Activated naive CD4-positive, alpha-beta T cell treated with anti-CD3 and anti-CD28 coated beads, Interleukin-2, amount 50 U/mL, for 24 hours (primary cell): Measurements from ENCODE around the gene XRN2.

Source experiments
- H3K27ac Mint-ChIP-seq: one replicate; pipeline ENCODE4 v1.8.0; 2021; ENCODE audit warnings: mild to moderate bottlenecking, mixed read lengths
- H3K27me3 Mint-ChIP-seq: one replicate; pipeline ENCODE4 v1.8.0; 2021; ENCODE audit warnings: mixed read lengths
- H3K36me3 Mint-ChIP-seq: one replicate; pipeline ENCODE4 v1.8.0; 2021; ENCODE audit warnings: mixed read lengths
- H3K4me1 Mint-ChIP-seq: one replicate; pipeline ENCODE4 v1.8.0; 2021; ENCODE audit warnings: mixed read lengths
- H3K4me3 Mint-ChIP-seq: one replicate; pipeline ENCODE4 v1.8.0; 2021; ENCODE audit warnings: mild to moderate bottlenecking, mixed read lengths
- H3K9me3 Mint-ChIP-seq: one replicate; pipeline ENCODE4 v1.8.0; 2021; ENCODE audit warnings: mixed read lengths

The XRN2 gene

GRCh38 chr20:21286775-21287174 lies 16.4 kb upstream of the XRN2 start:
- Mint-ChIP-seq H3K4me1 (no peaks in the 10 kb centered on the region), H3K36me3 (peaks cover 4% of the 10 kb centered on the region), H3K27ac (no peak overlapping the region), H3K27me3 (peaks cover 20% of the 10 kb centered on the region), H3K9me3 (peaks cover 5% of the 10 kb centered on the region), H3K4me3 (no peak overlapping the region)

- H3K4me3 Mint-ChIP-seq = no peak overlapping the region
- no peaks in the 10 kb centered on the region for H3K4me1 Mint-ChIP-seq
- peaks cover 16% of the 10 kb centered on the region for H3K27me3 Mint-ChIP-seq
- H3K27ac Mint-ChIP-seq = no peak overlapping the region
- peaks cover 4% of the 10 kb centered on the region for H3K36me3 Mint-ChIP-seq
- peaks cover 5% of the 10 kb centered on the region for H3K9me3 Mint-ChIP-seq
Observed at GRCh38 chr20:21288587-21289370, 14.4 kb upstream of the XRN2 start.

GRCh38 chr20:21289651-21290050 lies 13.5 kb upstream of the XRN2 start:
- Mint-ChIP-seq H3K27me3 (peaks cover 12% of the 10 kb centered on the region), H3K36me3 (peaks cover 4% of the 10 kb centered on the region), H3K4me3 (no peak overlapping the region), H3K27ac (no peak overlapping the region), H3K9me3 (peaks cover 5% of the 10 kb centered on the region), H3K4me1 (no peaks in the 10 kb centered on the region)

- Mint-ChIP-seq H3K27me3 (peaks cover 6% of the 10 kb centered on the region), H3K4me1 (no peaks in the 10 kb centered on the region), H3K4me3 (no peak overlapping the region), H3K27ac (no peak overlapping the region), H3K9me3 (peaks cover 5% of the 10 kb centered on the region), H3K36me3 (peaks cover 3% of the 10 kb centered on the region)
Observed at GRCh38 chr20:21291026-21291425, 12.1 kb upstream of the XRN2 start.

- Mint-ChIP-seq H3K36me3 (no peaks in the 10 kb centered on the region), H3K27ac (no peak overlapping the region), H3K27me3 (no peaks in the 10 kb centered on the region), H3K4me1 (no peaks in the 10 kb centered on the region), H3K9me3 (no peaks in the 10 kb centered on the region), H3K4me3 (no peak overlapping the region)
Observed at GRCh38 chr20:21294755-21295154, 8.4 kb upstream of the XRN2 start.

- H3K4me1 Mint-ChIP-seq = peaks cover 17% of the 10 kb centered on the region
- H3K36me3 Mint-ChIP-seq = peaks cover 12% of the 10 kb centered on the region
- no peaks in the 10 kb centered on the region for H3K27me3 Mint-ChIP-seq
- H3K27ac Mint-ChIP-seq = peak overlapping the region; percentile 77
- peak overlapping the region; percentile 96 for H3K4me3 Mint-ChIP-seq
- no peaks in the 10 kb centered on the region for H3K9me3 Mint-ChIP-seq
Observed at GRCh38 chr20:21301940-21302663, 1.0 kb upstream of the XRN2 start.

- Mint-ChIP-seq H3K4me1 (peaks cover 17% of the 10 kb centered on the region), H3K4me3 (peak overlapping the region; percentile 96), H3K27me3 (no peaks in the 10 kb centered on the region), H3K36me3 (peaks cover 12% of the 10 kb centered on the region), H3K9me3 (no peaks in the 10 kb centered on the region), H3K27ac (peak overlapping the region; percentile 77)
Observed at GRCh38 chr20:21302664-21303060, 469 bp upstream of the XRN2 start.

- peak overlapping the region; percentile 96 for H3K4me3 Mint-ChIP-seq
- H3K9me3 Mint-ChIP-seq = no peaks in the 10 kb centered on the region
- H3K36me3 Mint-ChIP-seq = peaks cover 20% of the 10 kb centered on the region
- no peaks in the 10 kb centered on the region for H3K27me3 Mint-ChIP-seq
- H3K27ac Mint-ChIP-seq = peak overlapping the region; percentile 96
- H3K4me1 Mint-ChIP-seq = peaks cover 28% of the 10 kb centered on the region
Observed at GRCh38 chr20:21303872-21304586, 898 bp downstream of the XRN2 start.

GRCh38 chr20:21308340-21308739 lies 5.2 kb downstream of the XRN2 start:
- peaks cover 29% of the 10 kb centered on the region for H3K36me3 Mint-ChIP-seq

GRCh38 chr20:21309678-21310467 lies 6.7 kb downstream of the XRN2 start:
- Mint-ChIP-seq H3K4me3 (peak overlapping the region; percentile 85), H3K9me3 (no peaks in the 10 kb centered on the region), H3K36me3 (peaks cover 20% of the 10 kb centered on the region), H3K27ac (peak overlapping the region; percentile 75), H3K27me3 (no peaks in the 10 kb centered on the region), H3K4me1 (peaks cover 70% of the 10 kb centered on the region)

More at GRCh38 chr20:21308340-21308739, 5.2 kb downstream of the XRN2 start:
- H3K27ac Mint-ChIP-seq = no peak overlapping the region
- H3K4me1 Mint-ChIP-seq = peaks cover 61% of the 10 kb centered on the region
- H3K9me3 Mint-ChIP-seq = no peaks in the 10 kb centered on the region
- H3K27me3 Mint-ChIP-seq = no peaks in the 10 kb centered on the region
- H3K4me3 Mint-ChIP-seq = peak overlapping the region; percentile 74

- H3K36me3 Mint-ChIP-seq = peaks cover 21% of the 10 kb centered on the region
- H3K4me3 Mint-ChIP-seq = no peak overlapping the region
Observed at GRCh38 chr20:21312813-21313474, 9.8 kb downstream of the XRN2 start.

GRCh38 chr20:21315138-21315537 lies 12.0 kb downstream of the XRN2 start:
- no peaks in the 10 kb centered on the region for H3K9me3 Mint-ChIP-seq
- H3K36me3 Mint-ChIP-seq = peaks cover 16% of the 10 kb centered on the region
- no peaks in the 10 kb centered on the region for H3K27me3 Mint-ChIP-seq
- peak overlapping the region; percentile 23 for H3K4me3 Mint-ChIP-seq
- H3K4me1 Mint-ChIP-seq = peaks cover 86% of the 10 kb centered on the region
- peak overlapping the region; percentile 17 for H3K27ac Mint-ChIP-seq

More at GRCh38 chr20:21312813-21313474, 9.8 kb downstream of the XRN2 start:
- H3K4me1 Mint-ChIP-seq = peaks cover 93% of the 10 kb centered on the region
- no peaks in the 10 kb centered on the region for H3K27me3 Mint-ChIP-seq
- H3K27ac Mint-ChIP-seq = peak overlapping the region; percentile 30
- no peaks in the 10 kb centered on the region for H3K9me3 Mint-ChIP-seq

- Mint-ChIP-seq H3K27ac (no peak overlapping the region), H3K4me1 (peaks cover 72% of the 10 kb centered on the region), H3K9me3 (no peaks in the 10 kb centered on the region)
Observed at GRCh38 chr20:21322083-21322710, 19.1 kb downstream of the XRN2 start.

GRCh38 chr20:21322921-21323331 lies 19.8 kb downstream of the XRN2 start:
- H3K27me3 Mint-ChIP-seq = no peaks in the 10 kb centered on the region
- H3K4me3 Mint-ChIP-seq = peak overlapping the region; percentile 15
- H3K4me1 Mint-ChIP-seq = peaks cover 68% of the 10 kb centered on the region
- H3K9me3 Mint-ChIP-seq = no peaks in the 10 kb centered on the region
- H3K36me3 Mint-ChIP-seq = peaks cover 16% of the 10 kb centered on the region
- no peak overlapping the region for H3K27ac Mint-ChIP-seq

More at GRCh38 chr20:21322083-21322710, 19.1 kb downstream of the XRN2 start:
- no peaks in the 10 kb centered on the region for H3K27me3 Mint-ChIP-seq
- H3K36me3 Mint-ChIP-seq = peaks cover 20% of the 10 kb centered on the region
- H3K4me3 Mint-ChIP-seq = no peak overlapping the region
